HepG2 (cell line): ENCODE data around the gene S1PR2. TPM values are rescaled to one million over a fixed set of nuclear protein-coding genes. Genes with fewer than 3 reads are reported as not detected.

Source experiments
- ETV6 ChIP-seq: sonication (generic); formaldehyde crosslinking; conservative IDR thresholded peaks from 2 replicates; pipeline ENCODE4 v1.4.0; 2020; ENCODE audit warnings: missing genetic modification reagents
- MAFK ChIP-seq, 2 experiments: IDR thresholded peaks in 1 of 2; conservative IDR thresholded peaks in 1 of 2; 2 replicates each; pipeline ENCODE4 v1.6.1; 2011; ENCODE audit warnings: improper control_type of control experiment in 2 of 2, low read length in 2 of 2
- MED13 ChIP-seq: sonication (generic); formaldehyde crosslinking; IDR thresholded peaks from 2 replicates; pipeline ENCODE4 v1.5.0; 2020; ENCODE audit warnings: missing genetic modification reagents
- TMF1 ChIP-seq: sonication (generic); formaldehyde crosslinking; IDR thresholded peaks from 2 replicates; pipeline ENCODE4 v1.8.1; 2022; ENCODE audit warnings: low read depth, missing genetic modification reagents
- ZEB1 ChIP-seq: IDR thresholded peaks from 2 replicates; pipeline ENCODE4 v1.6.1; 2012; ENCODE audit warnings: mild to moderate bottlenecking, low read depth, inconsistent platforms; ENCODE audit not compliant: insufficient replicate concordance
- ZMYM4 ChIP-seq: sonication (generic); formaldehyde crosslinking; IDR thresholded peaks from 2 replicates; pipeline ENCODE4 v1.8.1; 2023; ENCODE audit warnings: mild to moderate bottlenecking, missing genetic modification reagents
- ZNF75D ChIP-seq: sonication (generic); formaldehyde crosslinking; IDR thresholded peaks from 2 replicates; pipeline ENCODE4 v1.8.1; 2023; ENCODE audit warnings: missing genetic modification reagents, mild to moderate bottlenecking, borderline replicate concordance
- polyA plus RNA-seq, 8 experiments: library from polyadenylated mRNA; depleted of rRNA in 3 of 8; stranded (reverse) in 7 of 8; unstranded in 1 of 8; fragments of >200 nt; fragmentation: Illumina TruSeq in 4 of 8; extraction: Trizol in 4 of 8; gene quantifications; 2 replicates each; pipeline versions ENCODE4 v1.2.1 to v1.2.3, GENCODE V29; 2011 to 2016; ENCODE audit warnings: low read depth in 4 of 8, missing spikeins in 1 of 8, mixed read lengths in 1 of 8; ENCODE audit not compliant: insufficient read depth in 1 of 8
- total RNA-seq, 5 experiments: library from RNA; depleted of rRNA; stranded (reverse); fragments of >200 nt; fragmentation: Illumina TruSeq; extraction: Trizol; gene quantifications; 2 replicates each; pipeline ENCODE4 v1.2.3, GENCODE V29; 2016; ENCODE audit warnings: low read depth in 1 of 5
- TF ChIP-seq, protein P1 (sequence below): sonication (generic); formaldehyde crosslinking; IDR thresholded peaks from 2 replicates; pipeline ENCODE4 v1.5.0; 2020; ENCODE audit warnings: mild to moderate bottlenecking, missing genetic modification reagents
- TF ChIP-seq, protein P2 (sequence below): sonication (generic); formaldehyde crosslinking; IDR thresholded peaks from 2 replicates; pipeline ENCODE4 v1.4.0; 2020; ENCODE audit warnings: mild to moderate bottlenecking, missing genetic modification reagents
- TF ChIP-seq, protein P3 (sequence below): IDR thresholded peaks from 2 replicates; pipeline ENCODE4 v1.6.1; 2016; ENCODE audit warnings: missing genetic modification reagents, missing compliant biosample characterization
- TF ChIP-seq, protein P4 (sequence below): sonication (generic); formaldehyde crosslinking; IDR thresholded peaks from 2 replicates; pipeline ENCODE4 v1.4.0; 2020; ENCODE audit warnings: missing genetic modification reagents
- TF ChIP-seq, protein P5 (sequence below): sonication (generic); formaldehyde crosslinking; IDR thresholded peaks from 2 replicates; pipeline ENCODE4 v1.4.0; 2020; ENCODE audit warnings: mild to moderate bottlenecking, missing genetic modification reagents
- TF ChIP-seq, protein P6 (sequence below): sonication (generic); formaldehyde crosslinking; IDR thresholded peaks from 2 replicates; pipeline ENCODE4 v1.4.0; 2020; ENCODE audit warnings: missing genetic modification reagents, mild to moderate bottlenecking, borderline replicate concordance

S1PR2 gene
- total and polyA plus RNA-seq, 2 of the 13 experiments (the other 11 are each of a cell fraction or from before 2014, with no cell fraction given): 0.91 to 1.3 TPM

- TF ChIP-seq, protein P1, sequence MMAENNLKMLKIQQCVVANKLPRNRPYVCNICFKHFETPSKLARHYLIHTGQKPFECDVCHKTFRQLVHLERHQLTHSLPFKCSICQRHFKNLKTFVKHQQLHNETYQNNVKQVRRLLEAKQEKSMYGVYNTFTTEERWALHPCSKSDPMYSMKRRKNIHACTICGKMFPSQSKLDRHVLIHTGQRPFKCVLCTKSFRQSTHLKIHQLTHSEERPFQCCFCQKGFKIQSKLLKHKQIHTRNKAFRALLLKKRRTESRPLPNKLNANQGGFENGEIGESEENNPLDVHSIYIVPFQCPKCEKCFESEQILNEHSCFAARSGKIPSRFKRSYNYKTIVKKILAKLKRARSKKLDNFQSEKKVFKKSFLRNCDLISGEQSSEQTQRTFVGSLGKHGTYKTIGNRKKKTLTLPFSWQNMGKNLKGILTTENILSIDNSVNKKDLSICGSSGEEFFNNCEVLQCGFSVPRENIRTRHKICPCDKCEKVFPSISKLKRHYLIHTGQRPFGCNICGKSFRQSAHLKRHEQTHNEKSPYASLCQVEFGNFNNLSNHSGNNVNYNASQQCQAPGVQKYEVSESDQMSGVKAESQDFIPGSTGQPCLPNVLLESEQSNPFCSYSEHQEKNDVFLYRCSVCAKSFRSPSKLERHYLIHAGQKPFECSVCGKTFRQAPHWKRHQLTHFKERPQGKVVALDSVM (CRISPR knock-in tag): peak; percentile 59
- TF ChIP-seq, protein P2, sequence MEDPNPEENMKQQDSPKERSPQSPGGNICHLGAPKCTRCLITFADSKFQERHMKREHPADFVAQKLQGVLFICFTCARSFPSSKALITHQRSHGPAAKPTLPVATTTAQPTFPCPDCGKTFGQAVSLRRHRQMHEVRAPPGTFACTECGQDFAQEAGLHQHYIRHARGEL: peak; percentile 54; the same call in 1 of the 2 replicates
- TF ChIP-seq, protein P3, sequence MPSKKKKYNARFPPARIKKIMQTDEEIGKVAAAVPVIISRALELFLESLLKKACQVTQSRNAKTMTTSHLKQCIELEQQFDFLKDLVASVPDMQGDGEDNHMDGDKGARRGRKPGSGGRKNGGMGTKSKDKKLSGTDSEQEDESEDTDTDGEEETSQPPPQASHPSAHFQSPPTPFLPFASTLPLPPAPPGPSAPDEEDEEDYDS (CRISPR knock-in tag): peak; percentile 50; the same call in 1 of the 2 replicates
- no peak for TF ChIP-seq ETV6 (CRISPR knock-in tag)
- TF ChIP-seq ZMYM4 (CRISPR knock-in tag): peak; percentile 54; the same call in 1 of the 2 replicates
- no peak for TF ChIP-seq MAFK (conservative IDR thresholded peaks at IDR 0.05 in 1 of 2, IDR thresholded peaks at IDR 0.05 in 1 of 2; ENCODE audit: low read length in 2 of 2)
- TF ChIP-seq ZEB1: peak; percentile 10
- TF ChIP-seq, protein P4, sequence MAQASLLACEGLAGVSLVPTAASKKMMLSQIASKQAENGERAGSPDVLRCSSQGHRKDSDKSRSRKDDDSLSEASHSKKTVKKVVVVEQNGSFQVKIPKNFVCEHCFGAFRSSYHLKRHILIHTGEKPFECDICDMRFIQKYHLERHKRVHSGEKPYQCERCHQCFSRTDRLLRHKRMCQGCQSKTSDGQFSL (CRISPR knock-in tag): peak; percentile 87
- TF ChIP-seq TMF1 (CRISPR knock-in tag): no peak
- 0 out of 2 replicates have a peak, but pooled peaks have one; percentile 47 for TF ChIP-seq ZNF75D
- TF ChIP-seq, protein P5, sequence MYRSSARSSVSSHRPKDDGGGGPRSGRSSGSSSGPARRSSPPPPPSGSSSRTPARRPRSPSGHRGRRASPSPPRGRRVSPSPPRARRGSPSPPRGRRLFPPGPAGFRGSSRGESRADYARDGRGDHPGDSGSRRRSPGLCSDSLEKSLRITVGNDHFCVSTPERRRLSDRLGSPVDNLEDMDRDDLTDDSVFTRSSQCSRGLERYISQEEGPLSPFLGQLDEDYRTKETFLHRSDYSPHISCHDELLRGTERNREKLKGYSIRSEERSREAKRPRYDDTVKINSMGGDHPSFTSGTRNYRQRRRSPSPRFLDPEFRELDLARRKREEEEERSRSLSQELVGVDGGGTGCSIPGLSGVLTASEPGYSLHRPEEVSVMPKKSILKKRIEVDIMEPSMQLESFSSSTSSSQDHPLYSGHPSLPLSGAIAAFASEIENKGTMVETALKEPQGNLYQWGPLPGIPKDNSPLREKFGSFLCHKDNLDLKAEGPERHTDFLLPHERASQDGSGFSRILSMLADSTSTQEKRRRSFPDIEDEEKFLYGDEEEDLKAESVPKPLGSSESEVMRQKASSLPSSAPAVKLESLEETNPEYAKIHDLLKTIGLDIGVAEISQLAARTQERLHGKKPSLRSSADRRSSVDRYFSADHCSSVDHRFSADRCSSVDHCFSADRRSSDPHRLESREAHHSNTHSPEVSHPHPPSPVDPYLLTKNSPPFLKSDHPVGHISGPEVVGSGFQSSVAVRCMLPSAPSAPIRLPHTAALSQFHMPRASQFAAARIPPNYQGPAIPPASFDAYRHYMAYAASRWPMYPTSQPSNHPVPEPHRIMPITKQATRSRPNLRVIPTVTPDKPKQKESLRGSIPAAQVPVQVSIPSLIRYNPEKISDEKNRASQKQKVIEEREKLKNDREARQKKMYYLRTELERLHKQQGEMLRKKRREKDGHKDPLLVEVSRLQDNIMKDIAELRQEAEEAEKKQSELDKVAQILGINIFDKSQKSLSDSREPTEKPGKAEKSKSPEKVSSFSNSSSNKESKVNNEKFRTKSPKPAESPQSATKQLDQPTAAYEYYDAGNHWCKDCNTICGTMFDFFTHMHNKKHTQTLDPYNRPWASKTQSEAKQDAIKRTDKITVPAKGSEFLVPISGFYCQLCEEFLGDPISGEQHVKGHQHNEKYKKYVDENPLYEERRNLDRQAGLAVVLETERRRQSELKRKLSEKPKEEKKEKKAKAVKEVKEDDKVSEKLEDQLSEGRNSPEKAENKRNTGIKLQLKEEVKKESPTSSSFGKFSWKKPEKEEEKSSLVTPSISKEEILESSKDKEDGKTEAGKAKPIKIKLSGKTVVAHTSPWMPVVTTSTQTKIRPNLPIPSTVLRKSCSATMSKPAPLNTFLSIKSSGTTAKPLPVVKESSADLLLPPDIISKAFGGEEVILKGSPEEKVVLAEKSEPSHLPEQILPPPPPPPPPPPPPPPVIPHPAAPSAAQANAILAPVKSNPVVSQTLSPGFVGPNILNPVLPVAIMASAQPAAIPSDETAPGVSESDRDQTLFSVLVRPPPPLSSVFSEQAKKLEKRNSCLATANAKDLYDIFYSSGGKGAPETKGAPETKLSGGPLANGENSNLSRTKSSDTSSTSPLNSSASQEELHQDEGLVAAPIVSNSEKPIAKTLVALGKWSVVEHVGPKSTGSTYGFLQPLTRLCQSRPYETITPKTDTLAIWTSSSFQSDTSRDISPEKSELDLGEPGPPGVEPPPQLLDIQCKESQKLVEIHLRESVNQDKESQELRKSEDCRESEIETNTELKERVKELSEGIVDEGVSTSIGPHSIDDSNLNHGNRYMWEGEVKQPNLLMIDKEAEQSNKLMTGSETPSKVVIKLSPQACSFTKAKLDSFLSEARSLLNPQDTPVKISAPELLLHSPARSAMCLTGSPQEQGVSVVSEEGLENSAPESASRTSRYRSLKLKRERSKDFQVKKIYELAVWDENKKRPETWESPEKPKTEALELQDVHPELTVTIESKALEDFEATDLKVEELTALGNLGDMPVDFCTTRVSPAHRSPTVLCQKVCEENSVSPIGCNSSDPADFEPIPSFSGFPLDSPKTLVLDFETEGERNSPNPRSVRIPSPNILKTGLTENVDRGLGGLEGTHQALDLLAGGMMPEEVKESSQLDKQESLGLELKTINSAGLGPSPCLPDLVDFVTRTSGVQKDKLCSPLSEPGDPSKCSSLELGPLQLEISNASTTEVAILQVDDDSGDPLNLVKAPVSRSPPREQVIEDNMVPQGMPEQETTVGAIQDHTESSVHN: no peak
- TF ChIP-seq, protein P6, sequence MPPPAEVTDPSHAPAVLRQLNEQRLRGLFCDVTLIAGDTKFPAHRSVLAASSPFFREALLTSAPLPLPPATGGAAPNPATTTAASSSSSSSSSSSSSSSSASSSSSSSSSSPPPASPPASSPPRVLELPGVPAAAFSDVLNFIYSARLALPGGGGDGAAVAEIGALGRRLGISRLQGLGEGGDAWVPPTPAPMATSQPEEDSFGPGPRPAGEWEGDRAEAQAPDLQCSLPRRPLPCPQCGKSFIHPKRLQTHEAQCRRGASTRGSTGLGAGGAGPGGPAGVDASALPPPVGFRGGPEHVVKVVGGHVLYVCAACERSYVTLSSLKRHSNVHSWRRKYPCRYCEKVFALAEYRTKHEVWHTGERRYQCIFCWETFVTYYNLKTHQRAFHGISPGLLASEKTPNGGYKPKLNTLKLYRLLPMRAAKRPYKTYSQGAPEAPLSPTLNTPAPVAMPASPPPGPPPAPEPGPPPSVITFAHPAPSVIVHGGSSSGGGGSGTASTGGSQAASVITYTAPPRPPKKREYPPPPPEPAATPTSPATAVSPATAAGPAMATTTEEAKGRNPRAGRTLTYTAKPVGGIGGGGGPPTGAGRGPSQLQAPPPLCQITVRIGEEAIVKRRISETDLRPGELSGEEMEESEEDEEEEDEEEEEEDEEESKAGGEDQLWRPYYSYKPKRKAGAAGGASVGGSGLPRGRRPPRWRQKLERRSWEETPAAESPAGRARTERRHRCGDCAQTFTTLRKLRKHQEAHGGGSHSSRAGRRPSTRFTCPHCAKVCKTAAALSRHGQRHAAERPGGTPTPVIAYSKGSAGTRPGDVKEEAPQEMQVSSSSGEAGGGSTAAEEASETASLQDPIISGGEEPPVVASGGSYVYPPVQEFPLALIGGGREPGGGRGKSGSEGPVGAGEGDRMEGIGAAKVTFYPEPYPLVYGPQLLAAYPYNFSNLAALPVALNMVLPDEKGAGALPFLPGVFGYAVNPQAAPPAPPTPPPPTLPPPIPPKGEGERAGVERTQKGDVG (CRISPR knock-in tag): peak; percentile 54; the same call in 1 of the 2 replicates
- peak; percentile 60; the same call in 1 of the 2 replicates for TF ChIP-seq MED13 (CRISPR knock-in tag)
These were observed 36.5 kb downstream of the S1PR2 start, which contains the start of gene DNMT1 (continued) for GRCh38 chr19:10194500-10195198.
